Type B pancreatic cell (in vitro differentiated cells): ENCODE measurements around the gene ALPK1. TPM values are rescaled to one million over a fixed set of nuclear protein-coding genes. Genes with fewer than 3 reads are reported as not detected.
A peak's percentile ranks its signal among the peaks of the same experiment; 100 is the strongest.

ENCODE experiments used
- DNase-seq: peaks from one replicate; pipeline ENCODE4 v3.0.0; 2021; ENCODE audit warnings: mixed read lengths; ENCODE audit not compliant: unreplicated experiment; ENCODE audit errors: extremely low spot score
- H3K27ac Mint-ChIP-seq: 2 replicates; pipeline ENCODE4 v1.8.0; 2021; ENCODE audit warnings: mild to moderate bottlenecking, mixed read lengths
- H3K27me3 Mint-ChIP-seq: 2 replicates; pipeline ENCODE4 v1.8.0; 2021; ENCODE audit warnings: mixed read lengths
- H3K36me3 Mint-ChIP-seq: 2 replicates; pipeline ENCODE4 v1.8.0; 2021; ENCODE audit warnings: mixed read lengths
- H3K4me1 Mint-ChIP-seq: one replicate; pipeline ENCODE4 v1.8.0; 2021; ENCODE audit warnings: mixed read lengths; ENCODE audit not compliant: unreplicated experiment
- H3K4me3 Mint-ChIP-seq: 2 replicates; pipeline ENCODE4 v1.8.0; 2021; ENCODE audit warnings: mild to moderate bottlenecking, mixed read lengths
- H3K9me3 Mint-ChIP-seq: 2 replicates; pipeline ENCODE4 v1.8.0; 2021; ENCODE audit warnings: mixed read lengths
- long read RNA-seq: library from polyadenylated mRNA; unstranded; transcript quantifications from one replicate; pipeline ENCODE4 v2.0.0, GENCODE V29; 2020
- total RNA-seq: library from RNA; stranded (reverse); gene quantifications from 2 replicates; pipeline ENCODE4 v1.2.1, GENCODE V29; 2021; ENCODE audit warnings: low replicate concordance
- TF ChIP-seq, protein P1 (sequence below): fragments of 200-600 bp; sonication (generic); conservative IDR thresholded peaks from 2 replicates; pipeline ENCODE4 v1.5.0; 2021; ENCODE audit warnings: antibody characterized with exemption, mild to moderate bottlenecking

Gene ALPK1
- 6.7 and 9.5 TPM in 2 replicates for total RNA-seq
- long read RNA-seq, partial matches to known transcripts, result 18 of 29 reads
- long read RNA-seq, other reads (novel, unspliced or antisense), result 11 of 29 reads

DNA sequence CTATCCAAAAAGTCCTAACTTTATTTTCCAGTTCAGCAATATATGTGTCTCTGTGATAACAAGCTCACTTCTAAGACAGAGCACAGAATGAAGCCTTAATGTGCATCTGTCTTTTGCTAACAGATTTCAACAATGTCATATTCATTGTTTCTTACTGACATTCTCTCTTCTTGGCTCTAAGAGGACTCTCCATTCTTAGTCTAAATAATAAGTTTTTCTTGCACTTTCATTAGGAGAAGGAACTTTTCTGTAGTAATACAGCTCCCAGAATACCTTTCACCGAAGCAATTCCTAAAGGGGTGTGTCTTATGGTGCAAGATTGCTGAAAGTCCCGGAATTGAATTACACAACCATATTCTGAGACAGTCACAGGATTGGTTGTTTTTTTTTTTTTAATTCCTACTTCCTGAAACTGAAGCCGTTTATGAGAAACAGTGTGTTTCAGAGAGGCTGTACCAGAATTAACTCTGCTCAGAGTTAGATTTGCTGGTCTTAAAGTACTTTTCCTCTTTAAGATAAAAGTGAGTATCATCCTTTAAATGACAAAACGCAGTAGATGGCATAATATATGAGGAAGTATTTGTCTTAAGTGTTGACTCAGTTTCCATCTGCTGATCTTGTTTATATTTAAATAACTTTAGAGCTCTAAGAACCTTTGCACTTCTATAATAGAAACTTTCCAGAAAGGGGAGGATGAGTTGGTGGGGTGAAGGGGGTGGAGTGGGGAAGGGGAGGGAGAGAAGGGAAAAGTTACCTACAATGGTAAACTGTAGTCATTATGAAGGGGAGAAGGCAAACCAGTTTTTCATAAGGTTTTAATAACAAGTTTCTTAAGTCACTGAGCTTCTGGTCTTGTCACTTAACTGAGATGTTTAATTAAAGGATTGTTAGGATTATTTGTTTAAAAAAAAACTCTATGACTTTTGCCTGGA, at the start of gene ALPK1:
ALPK1 (plus strand) TSS at position 421 of the 932 bp plus-strand sequence.
- no peaks in the 10 kb centered on the region for H3K9me3 Mint-ChIP-seq
- peak within 1 kb of the TSS; percentile 85 for H3K4me3 Mint-ChIP-seq
- no peaks in the 10 kb centered on the region for H3K27me3 Mint-ChIP-seq
- peaks cover 12% of the 10 kb centered on the region for H3K4me1 Mint-ChIP-seq
- TF ChIP-seq, protein P1, sequence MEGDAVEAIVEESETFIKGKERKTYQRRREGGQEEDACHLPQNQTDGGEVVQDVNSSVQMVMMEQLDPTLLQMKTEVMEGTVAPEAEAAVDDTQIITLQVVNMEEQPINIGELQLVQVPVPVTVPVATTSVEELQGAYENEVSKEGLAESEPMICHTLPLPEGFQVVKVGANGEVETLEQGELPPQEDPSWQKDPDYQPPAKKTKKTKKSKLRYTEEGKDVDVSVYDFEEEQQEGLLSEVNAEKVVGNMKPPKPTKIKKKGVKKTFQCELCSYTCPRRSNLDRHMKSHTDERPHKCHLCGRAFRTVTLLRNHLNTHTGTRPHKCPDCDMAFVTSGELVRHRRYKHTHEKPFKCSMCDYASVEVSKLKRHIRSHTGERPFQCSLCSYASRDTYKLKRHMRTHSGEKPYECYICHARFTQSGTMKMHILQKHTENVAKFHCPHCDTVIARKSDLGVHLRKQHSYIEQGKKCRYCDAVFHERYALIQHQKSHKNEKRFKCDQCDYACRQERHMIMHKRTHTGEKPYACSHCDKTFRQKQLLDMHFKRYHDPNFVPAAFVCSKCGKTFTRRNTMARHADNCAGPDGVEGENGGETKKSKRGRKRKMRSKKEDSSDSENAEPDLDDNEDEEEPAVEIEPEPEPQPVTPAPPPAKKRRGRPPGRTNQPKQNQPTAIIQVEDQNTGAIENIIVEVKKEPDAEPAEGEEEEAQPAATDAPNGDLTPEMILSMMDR, result no peak
- DNase-seq, result no peak
- peak within 1 kb of the TSS; percentile 94 for H3K27ac Mint-ChIP-seq
- H3K36me3 Mint-ChIP-seq, result no peaks in the 10 kb centered on the region

DNA sequence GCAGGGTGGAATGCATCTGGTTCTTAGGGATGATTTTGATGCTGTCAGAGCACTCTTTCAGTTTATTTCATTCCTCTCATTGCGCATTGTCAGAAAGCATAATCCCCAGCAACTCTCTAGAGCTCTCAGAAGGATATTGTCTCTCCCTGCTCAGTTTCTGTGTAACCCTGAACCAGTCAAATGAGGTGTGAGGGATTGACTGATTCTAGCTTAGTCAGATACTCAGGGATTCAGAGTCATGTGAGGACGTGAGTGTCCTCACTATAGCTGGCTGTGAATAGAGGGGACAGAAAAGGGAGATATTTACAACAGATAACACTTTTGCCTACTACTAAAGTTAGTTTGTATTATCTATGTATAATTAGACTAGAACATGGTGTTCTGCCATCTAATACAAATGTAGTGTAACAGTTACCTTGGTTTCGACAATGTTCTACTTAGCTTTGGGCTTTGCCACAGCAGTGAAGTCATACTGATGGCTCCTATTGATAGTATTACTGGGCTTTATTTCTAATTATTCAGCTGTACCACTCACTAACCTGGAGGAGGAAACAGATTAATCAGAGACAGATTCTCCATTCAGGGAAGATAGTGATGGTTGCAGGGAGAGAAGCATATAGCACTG, 46.0 kb upstream of the ALPK1 start:
- no peak overlapping the region for H3K27ac Mint-ChIP-seq
- H3K27me3 Mint-ChIP-seq, result no peaks in the 10 kb centered on the region
- TF ChIP-seq, protein P1, result no peak
- peaks cover 8% of the 10 kb centered on the region for H3K4me1 Mint-ChIP-seq
- no peak for DNase-seq
- no peaks in the 10 kb centered on the region for H3K9me3 Mint-ChIP-seq
- H3K36me3 Mint-ChIP-seq, result peaks cover 5% of the 10 kb centered on the region
- no peak overlapping the region for H3K4me3 Mint-ChIP-seq

DNA sequence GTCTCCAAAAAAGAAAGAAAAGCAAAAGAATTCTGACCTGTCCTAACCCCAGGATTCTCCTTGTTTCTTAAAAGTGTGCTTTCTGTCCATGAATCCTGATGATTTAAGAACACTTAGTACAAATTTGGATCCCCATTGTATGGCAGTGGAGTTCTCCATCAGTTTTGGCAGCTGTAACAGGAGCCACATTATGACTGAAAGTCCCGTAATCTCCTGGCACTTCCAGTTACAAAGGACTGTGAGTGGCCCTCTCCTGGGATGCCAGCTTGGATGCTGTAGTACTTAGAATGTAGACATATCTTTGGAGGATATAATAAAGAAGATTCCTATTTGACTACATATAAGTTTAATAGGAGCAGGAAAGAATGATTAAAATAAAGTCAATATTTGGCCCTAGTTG, 44.9 kb upstream of the ALPK1 start:
- Mint-ChIP-seq H3K9me3 (no peaks in the 10 kb centered on the region), H3K36me3 (peaks cover 5% of the 10 kb centered on the region), H3K27ac (no peak overlapping the region), H3K27me3 (no peaks in the 10 kb centered on the region), H3K4me1 (peaks cover 8% of the 10 kb centered on the region), H3K4me3 (no peak overlapping the region)
- no peak for DNase-seq
- TF ChIP-seq, protein P1, result no peak

DNA sequence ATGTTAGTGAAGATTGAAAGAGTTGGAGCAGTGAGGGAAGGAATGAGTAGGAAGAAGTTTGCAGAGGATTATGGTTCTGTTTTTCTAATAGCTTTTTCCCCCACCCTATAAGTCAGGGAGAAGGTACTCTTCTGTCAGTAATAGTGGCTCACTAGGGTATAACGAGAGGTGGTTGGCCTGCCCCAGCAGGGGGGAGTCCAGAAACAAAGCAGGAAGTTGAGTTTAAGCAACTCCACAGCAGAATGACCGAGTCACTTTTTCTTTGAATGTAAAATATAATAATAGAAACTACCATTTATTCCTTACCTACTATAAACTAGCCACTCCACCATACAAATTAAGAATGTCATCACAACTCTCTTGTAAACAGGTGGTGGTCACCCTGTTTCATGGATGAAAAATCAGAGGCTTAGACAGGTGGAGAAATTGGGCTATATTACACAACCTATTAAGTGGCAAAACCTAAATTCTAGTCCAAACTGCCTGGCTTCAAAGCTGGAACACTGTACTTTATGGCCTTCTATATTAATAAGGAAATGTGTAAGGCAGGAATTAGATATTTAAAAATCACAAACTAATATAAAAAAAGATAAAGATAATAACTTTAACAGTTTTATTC, 43.7 kb upstream of the ALPK1 start:
- Mint-ChIP-seq H3K9me3 (no peaks in the 10 kb centered on the region), H3K4me3 (no peak overlapping the region), H3K27me3 (no peaks in the 10 kb centered on the region), H3K4me1 (peaks cover 8% of the 10 kb centered on the region), H3K36me3 (peaks cover 5% of the 10 kb centered on the region), H3K27ac (no peak overlapping the region)
- TF ChIP-seq, protein P1, result no peak
- no peak for DNase-seq

DNA sequence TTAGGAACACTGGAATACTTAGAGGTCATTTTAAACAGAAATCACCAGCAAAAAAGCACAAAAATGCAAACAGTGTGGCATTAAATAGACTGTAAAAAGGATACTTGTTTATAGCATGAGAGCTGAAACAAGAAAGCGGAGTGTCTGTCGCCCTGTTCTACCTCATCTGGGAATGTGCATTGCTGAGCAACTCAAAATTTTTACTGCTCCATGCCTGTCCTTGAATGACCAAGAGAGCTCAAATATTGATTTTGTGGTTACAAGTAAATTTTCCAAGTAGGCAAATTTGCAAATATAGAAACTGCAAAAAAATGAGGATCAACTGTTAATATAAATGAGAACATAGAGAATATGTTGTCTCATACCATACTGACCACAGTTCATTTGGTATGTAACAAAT, 40.1 kb upstream of the ALPK1 start:
- Mint-ChIP-seq H3K4me3 (no peak overlapping the region), H3K9me3 (no peaks in the 10 kb centered on the region), H3K27me3 (no peaks in the 10 kb centered on the region), H3K4me1 (no peaks in the 10 kb centered on the region), H3K27ac (peak overlapping the region; percentile 35), H3K36me3 (peaks cover 5% of the 10 kb centered on the region)
- DNase-seq, result no peak
- TF ChIP-seq, protein P1, result no peak
